GM18517 (cell line): ENCODE measurements around the gene DSG4.
"Not testable (repeated sequence)": the region's sequence is repeated elsewhere in the genome, so short reads cannot be mapped to it uniquely, and the experiment has no call there.

Experiments used
- ATAC-seq: cut with Tn5 transposase; IDR thresholded peaks from one replicate; pipeline ENCODE4 v1.9.1; 2021; ENCODE audit warnings: mild to moderate bottlenecking, moderate library complexity; ENCODE audit not compliant: unreplicated experiment

The DSG4 gene, protein sequence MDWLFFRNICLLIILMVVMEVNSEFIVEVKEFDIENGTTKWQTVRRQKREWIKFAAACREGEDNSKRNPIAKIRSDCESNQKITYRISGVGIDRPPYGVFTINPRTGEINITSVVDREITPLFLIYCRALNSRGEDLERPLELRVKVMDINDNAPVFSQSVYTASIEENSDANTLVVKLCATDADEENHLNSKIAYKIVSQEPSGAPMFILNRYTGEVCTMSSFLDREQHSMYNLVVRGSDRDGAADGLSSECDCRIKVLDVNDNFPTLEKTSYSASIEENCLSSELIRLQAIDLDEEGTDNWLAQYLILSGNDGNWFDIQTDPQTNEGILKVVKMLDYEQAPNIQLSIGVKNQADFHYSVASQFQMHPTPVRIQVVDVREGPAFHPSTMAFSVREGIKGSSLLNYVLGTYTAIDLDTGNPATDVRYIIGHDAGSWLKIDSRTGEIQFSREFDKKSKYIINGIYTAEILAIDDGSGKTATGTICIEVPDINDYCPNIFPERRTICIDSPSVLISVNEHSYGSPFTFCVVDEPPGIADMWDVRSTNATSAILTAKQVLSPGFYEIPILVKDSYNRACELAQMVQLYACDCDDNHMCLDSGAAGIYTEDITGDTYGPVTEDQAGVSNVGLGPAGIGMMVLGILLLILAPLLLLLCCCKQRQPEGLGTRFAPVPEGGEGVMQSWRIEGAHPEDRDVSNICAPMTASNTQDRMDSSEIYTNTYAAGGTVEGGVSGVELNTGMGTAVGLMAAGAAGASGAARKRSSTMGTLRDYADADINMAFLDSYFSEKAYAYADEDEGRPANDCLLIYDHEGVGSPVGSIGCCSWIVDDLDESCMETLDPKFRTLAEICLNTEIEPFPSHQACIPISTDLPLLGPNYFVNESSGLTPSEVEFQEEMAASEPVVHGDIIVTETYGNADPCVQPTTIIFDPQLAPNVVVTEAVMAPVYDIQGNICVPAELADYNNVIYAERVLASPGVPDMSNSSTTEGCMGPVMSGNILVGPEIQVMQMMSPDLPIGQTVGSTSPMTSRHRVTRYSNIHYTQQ

DNA sequence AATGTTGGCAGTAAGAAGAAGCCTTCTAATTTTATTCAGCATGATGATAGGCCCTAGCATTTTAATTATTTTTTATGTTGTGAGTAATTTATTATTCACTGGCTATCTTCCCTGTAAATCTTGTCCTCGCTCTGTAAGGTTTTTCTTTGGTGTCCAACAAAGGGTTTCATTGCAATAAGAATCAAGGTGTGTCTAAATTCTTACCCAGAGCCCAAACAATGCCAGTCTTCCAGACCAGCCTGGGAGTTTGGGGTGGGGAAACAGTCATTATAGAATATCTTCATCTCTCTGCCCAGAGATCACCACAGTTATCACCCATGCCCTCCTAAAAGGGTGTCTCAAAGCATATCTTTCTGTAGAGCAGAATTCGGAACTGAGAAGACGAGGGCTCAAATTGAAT is at the start of gene DSG4:
Gene DSG4, plus strand, starts transcription at position 301 of the 400 bp plus-strand sequence. CDS start 135 bp downstream, outside the sequence.
- ATAC-seq: no peak

DNA sequence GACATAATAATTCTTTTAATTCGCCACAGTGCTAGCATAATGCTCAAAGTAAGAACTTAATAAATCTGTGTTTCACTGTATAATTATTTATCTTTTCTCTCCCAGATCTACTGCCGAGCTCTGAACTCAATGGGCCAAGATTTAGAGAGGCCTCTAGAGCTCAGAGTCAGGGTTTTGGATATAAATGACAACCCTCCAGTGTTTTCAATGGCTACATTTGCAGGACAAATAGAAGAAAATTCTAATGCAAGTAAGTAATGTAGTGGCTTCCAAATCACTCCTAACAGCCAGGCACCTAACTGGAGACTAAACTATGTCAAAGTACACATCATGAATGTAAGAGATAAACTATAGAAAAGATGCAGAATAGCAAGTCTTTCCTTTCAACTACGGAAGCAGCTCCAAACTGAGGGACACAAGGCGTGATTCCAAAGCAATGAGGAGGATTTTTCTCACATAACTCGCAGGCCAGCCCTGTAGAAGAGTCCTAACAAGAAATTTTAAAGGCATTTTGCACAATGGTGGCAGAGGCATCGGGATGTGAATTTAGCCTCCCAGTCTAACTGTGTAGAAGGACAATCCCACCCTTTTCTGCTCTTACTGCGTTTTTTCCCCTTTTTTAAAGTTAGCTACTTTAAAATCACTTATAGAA is 46.7 kb upstream of the DSG4 start:
- ATAC-seq: no peak

DNA sequence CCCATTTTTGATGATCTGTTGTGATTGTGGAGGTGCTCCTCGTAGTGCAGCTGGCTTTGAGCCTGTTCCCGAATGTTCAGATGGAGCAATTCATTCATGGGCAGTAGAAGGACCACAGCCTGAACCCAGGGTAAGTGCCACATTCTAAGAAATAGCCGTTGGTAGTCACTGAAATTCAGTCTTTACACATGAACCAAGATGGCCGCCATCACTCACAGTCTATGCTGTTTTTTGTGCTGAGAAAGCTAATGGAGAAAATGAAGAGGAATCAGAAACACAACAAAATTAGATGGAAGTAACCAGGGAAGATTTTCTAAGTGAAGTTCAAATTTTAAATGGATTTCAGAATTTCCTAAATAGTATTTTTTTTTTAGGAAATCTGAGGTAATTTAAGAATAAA is 33.1 kb upstream of the DSG4 start:
- ATAC-seq: no peak

DNA sequence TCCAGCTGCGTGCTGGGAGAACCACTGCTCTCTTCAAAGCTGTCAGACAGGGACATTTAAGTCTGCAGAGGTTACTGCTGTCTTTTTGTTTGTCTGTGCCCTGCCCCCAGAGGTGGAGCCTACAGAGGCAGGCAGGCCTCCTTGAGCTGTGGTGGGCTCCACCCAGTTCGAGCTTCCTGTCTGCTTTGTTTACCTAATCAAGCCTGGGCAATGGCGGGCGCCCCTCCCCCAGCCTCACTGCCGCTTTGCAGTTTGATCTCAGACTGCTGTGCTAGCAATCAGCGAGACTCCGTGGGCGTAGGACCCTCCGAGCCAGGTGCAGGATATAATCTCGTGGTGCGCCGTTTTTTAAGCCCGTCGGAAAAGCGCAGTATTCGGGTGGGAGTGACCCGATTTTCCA is 23.2 kb upstream of the DSG4 start:
- ATAC-seq: not testable (repeated sequence)

DNA sequence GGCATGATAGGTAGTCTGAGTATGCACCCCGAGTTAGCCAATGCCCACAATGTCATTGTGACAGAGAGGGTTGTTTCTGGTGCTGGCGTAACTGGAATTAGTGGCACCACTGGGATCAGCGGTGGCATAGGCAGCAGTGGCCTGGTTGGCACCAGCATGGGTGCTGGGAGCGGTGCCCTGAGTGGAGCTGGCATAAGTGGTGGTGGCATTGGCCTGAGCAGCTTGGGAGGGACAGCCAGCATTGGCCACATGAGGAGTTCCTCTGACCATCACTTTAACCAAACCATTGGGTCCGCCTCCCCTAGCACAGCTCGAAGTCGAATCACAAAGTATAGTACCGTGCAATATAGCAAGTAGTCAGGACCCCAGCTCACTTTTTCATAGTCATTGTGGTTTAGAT is 21.6 kb upstream of the DSG4 start:
- no peak for ATAC-seq

DNA sequence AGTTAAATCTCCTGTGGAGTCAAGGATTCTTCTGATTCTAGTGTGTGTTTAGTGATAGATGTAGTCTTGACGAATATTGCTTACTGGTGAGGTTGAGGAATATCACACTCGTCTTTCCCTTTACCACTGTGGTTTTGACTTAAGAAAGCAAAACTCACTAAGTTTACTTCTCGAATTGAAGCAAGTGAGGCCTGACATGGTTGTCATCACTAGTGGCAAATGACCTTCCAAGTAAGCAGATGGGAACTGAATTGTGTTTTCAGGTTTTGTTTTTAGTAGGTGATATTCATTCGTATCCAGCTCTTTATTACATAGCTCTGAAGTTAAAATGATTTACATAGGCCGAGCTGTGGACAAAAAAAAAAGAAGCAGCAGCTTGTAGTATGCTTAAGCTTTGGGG is 20.6 kb upstream of the DSG4 start:
- no peak for ATAC-seq

DNA sequence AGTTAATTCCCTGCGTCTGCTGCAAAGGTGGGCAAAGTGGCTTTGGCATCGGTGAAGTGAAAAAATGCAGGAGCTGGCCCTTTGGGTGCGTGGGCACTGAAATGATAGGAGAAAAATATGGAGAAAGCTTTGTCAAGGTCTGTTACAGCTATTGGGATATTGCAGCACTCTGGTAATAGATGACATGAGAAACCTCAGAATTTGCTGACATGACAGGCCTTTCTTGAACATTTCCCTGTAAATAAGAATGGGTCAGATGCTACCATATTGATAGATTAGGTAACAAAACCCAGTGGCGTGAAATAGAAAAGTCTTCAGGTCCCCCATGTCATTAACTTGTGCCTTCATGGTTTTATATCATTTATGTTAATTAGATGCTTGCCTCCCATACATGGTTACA is 12.4 kb upstream of the DSG4 start:
- ATAC-seq: no peak

DNA sequence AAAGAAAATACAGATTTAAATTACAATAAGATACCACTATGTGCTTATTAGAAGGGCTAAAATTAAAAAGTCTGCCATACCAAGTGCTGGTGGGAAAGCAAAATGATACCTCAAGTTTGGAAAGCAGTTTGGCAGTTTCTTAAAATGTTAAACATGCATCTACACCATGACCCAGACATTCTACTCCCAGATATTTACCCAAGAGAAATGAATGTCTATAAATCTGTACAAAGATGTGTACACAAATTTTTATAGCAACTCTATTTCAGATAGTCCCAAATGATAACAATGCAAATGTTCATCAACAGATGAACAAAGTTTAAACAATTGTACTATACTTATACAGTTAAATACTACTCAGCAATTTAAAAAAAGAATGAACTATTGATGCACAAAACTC is 7.1 kb upstream of the DSG4 start:
- ATAC-seq: no peak

DNA sequence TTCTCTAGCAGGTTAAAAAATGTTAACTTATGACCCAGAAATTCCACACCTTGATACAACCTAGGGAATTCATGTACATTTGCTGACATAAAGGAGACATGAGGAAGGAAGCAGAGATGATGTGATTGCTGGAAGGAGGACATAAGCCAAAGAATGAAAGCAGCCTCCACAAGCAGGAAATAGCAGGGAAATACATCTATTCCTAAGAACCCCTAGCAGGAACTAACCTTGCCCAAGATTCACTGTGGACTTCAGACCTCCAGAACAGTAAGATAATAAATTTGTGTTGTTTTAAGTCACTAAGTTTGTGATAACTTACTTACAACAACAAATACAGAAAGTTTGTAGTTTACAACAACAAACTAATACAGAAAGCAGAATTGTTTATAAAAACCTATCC is 4.6 kb upstream of the DSG4 start:
- no peak for ATAC-seq

DNA sequence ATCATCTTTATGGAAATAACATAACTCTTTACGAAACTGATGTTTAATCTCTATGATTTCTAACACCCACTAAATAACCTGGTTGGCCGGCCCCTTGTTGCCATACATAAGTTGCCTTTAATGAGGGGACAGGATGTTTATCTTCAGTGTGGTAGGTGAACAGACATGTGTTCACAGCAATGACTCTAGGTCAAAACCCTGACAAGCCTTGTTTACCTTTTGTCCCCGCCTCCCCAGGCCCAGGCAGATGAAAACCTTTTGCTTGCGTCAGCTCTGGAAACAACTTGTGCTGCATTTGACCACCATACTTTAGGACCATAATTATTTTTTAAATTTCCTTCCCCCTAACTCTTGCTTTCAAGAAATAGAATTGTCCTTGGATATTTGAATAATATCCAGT is 2.9 kb upstream of the DSG4 start:
- no peak for ATAC-seq

DNA sequence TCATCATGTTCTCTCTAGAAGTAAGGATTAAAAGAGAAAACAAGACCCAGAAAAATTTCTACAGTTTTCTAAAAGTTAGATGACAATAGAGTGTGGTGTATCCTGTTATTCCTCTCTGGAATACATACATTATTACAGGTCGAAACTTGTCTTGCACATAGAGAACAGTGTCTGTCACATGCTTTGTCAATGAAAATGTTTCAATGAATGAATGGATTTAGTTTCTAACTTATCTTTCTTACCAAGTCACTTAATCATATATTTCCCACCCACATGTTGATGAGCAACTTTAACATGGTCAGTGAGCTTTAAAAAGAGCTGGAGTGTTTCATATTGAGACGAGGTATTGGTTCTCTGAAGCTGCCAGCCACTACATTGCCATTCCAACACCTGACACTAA is 4.3 kb downstream of the DSG4 start:
- ATAC-seq: no peak

DNA sequence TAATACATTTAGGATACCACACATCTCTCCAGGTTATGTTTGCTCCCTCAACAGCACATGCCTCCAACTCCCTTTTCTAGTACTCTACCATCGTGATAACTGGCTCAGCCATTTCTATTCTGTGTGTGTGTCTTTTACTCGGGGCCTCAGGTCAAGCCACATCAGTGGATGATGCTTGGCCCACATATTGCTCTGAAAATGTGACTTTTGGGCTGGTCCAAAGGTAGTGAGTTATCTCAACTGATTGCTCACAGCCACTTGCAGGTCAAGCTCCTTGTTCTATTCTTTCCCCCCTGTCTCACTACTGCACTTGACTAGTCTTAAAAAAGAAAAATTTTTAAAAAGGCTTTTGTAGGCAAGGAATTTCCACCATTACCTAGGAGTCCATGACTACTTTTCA is 5.5 kb downstream of the DSG4 start:
- no peak for ATAC-seq

DNA sequence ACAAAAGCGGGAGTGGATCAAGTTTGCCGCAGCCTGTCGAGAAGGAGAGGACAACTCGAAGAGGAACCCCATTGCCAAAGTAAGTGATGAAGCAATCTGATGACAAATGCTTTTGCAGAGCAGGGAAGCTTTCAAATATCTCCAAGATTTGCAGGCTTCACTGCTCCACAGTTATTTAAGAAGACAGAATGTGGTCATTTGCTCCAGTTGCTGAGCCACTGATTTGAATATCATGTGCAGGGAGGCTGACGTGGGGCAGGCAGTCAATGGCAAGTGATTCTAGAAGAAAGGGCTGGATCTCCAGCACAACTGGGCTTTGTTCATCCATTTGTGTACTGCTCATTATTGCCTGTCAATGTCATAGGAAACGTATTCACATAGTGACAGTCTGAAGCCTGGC is 10.2 kb downstream of the DSG4 start:
- no peak for ATAC-seq

DNA sequence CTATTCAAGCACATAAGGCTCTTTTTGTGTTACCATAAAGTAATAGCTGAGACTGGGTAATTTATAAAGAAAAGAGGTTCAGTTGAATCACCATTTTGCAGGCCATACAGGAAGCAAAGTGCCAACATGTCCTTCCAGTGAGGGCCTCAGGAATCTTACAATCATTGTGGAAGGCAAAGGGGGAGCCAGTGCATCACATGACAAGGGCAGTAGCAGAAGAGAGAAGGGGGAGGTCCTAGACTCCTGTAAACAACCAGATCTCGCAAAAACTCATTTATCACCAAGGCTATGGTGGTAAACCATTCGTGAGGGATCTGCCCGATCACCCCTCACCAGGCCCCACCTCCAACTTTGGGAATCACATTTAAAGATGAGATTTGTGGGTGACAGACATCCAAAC is 16.7 kb downstream of the DSG4 start:
- ATAC-seq: no peak

DNA sequence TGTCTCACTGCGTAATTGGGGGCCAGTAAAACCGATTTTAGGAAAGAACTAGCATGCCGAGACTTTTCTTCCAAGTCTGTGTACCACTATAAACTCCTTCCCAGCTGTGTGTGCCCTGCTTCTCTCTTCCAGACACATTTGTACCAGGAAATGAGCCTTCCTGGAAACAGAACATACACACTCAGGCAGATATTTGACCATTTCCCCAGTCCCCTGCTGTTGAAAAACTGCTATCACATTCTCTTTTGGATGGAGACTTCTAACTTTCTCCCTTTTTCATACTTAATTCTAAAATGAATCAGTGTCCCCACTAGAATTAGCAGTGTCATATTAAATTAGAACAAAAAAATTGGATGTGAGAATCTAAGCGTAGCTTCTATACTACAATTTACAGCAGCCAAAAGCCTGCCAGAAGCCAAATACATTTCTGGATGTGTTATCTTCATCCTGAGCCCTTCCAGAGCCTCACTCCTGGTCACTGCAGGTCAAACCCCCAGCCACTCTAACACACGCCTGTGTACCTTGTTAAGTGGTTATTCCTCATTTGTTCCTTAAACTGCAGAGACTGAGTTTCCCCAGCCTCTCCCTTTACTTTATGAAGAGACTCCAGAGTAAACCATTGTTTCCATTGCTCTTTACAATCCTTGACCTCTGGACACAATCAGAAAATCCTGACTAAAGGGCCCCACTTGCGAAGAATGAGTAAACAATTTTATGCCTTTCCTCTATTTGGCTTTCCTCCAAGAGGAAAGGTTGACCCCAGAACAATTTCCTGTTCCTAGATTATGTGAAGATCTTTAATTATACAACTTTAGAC is 20.4 kb downstream of the DSG4 start:
- no peak for ATAC-seq

DNA sequence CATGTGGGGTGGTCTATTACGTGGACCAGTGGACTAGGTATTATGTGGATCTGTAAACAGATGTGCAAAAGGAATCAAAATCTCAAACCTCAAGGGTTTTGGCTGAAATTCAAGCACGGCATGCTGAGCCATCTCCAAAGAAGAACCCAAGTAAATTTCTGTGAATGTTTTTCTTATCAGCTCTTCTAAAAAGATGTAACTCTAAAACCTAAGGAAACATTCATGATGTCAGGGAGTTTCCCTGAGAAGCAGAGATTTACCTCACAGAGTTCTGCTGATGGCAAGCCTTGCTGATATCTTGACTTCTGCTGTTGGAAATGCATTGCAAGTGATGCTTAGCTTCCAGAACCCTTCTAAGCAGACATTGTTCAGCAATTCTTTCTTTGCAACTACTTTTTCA is 21.6 kb downstream of the DSG4 start:
- no peak for ATAC-seq

DNA sequence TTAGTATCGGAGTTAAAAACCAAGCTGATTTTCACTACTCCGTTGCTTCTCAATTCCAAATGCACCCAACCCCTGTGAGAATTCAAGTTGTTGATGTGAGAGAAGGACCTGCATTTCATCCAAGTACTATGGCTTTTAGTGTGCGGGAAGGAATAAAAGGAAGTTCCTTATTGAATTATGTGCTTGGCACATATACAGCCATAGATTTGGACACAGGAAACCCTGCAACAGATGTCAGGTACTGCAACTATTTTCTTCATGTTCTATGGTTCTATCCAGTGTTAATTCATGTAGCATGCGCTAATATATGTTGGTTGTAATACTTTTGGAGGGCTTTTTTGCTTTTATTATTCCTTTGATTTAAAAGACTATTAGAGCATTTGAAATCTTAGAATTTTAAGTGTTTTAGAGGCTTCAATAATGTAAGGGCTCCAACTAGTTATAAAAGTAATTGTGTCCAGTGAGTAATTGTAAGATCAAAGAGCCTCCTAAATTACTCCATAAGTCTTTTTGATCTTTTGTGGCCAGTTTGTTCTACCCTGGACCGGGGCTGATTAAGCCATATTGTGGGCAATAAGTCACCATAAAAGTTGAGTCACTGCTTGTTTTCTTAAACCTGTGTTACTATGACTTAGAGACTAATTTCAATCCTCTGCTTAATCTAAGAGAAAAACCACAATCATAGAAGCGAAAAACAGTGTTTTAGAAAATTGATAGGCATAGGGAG is 22.9 kb downstream of the DSG4 start:
- no peak for ATAC-seq

DNA sequence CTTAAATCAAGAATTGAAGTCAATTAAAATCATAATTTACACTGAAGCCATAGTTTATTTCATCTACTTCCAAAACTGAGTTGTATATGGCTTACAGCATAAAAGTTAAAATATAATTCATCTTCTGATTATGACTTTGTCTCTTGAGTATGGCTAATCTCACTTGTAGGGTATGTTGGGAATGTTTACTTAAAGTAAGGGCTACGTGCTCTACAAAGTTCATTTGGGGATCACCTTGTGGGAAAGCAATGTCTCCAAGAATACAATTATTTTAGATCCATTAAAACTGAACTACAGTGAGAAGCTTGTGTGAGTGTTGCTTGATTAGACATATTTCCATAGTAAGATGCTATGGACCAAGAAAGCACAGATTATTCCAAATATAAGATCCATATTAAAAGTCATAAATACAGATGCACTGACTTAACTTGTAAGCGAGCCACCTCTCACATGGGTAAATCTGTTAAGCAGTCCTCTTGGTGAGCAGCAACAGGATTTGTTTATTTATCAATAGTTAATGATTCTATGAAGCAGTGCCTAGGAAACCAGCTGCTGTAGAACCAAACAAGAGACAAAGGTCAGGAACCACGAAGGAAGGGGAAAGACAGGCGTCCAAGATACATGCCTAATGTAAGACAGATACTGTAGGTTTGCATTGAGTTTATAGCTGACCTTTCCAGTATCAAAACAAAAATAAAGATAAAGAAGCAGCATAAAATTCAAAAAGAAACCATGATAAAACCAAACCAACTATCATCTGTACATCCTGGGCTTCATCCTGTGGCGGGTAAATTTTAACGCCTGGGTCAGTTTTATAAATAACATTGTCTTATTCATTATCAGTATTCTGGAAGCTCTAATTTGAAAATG is 24.8 kb downstream of the DSG4 start:
- no peak for ATAC-seq

DNA sequence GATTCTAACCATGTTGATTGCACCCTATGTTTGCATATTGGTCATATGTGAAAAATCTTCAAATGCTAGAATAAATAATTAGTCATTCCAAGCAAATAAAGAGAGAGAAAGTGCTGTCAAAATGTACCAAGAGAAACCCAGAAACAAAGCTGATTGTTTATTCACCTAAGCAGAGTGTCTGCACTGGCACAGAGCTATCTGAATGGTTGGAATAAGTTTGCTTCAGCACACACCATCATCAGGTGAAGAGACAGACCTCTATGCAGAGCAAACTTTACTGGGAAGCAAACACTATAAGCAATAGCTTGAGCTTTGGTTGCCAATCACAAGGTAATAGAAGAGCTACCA is 25.4 kb downstream of the DSG4 start:
- ATAC-seq: no peak
